ENCODE results near the gene PCDHB14. TPM values are rescaled to one million over a fixed set of nuclear protein-coding genes. Genes with fewer than 3 reads are reported as not detected.
"Not testable (repeated sequence)": the region's sequence is repeated elsewhere in the genome, so short reads cannot be mapped to it uniquely, and the experiment has no call there.

The PCDHB14 gene
- not detected for total RNA-seq

GRCh38 chr5:141223112-141223783, at the start of gene PCDHB14:
Gene PCDHB14 (plus strand): TSS chr5:141223343. CDS start chr5:141223506, 163 bp downstream.
- ChIA-PET POLR2A (interaction anchor here (0.6 kb wide), 1 partner anchor 117 kb away, joined by 3 read pairs; no protein-coding TSS in a partner anchor), CTCF (interaction anchor here (0.7 to 2.2 kb wide), 16 partner anchors 8 to 417 kb away, joined by 3 to 12 read pairs (median 4); partner anchors contain the start of genes PCDHB13 and PCDHB15)
- no peak for DNase-seq
- H3K9me3 Mint-ChIP-seq (ENCODE audit: low read depth), result peaks cover 19% of the 10 kb centered on the region
- peak within 1 kb of the TSS; percentile 18 for H3K4me3 Mint-ChIP-seq
- H3K27me3 Mint-ChIP-seq, result peaks cover 48% of the 10 kb centered on the region
- H3K4me1 Mint-ChIP-seq, result peaks cover 5% of the 10 kb centered on the region
- no peak within 1 kb of the TSS for H3K27ac Mint-ChIP-seq
- H3K36me3 Mint-ChIP-seq (ENCODE audit: low read depth), result peaks cover 8% of the 10 kb centered on the region
- intact Hi-C loops (cut with DNase I, micrococcal nuclease), result loop anchor here (5.0 to 10.0 kb wide), 2 partner anchors 202 to 339 kb away; partner anchors contain the start of gene PCDHGA11 (in 1 of the 2)
- ATAC-seq, result no peak

GRCh38 chr5:141174291-141175104, 48.6 kb upstream of the PCDHB14 start:
- H3K36me3 Mint-ChIP-seq (ENCODE audit: low read depth); intact Hi-C loops (cut with DNase I, micrococcal nuclease); DNase-seq; POLR2A ChIA-PET; CTCF ChIA-PET; ATAC-seq; H3K27ac Mint-ChIP-seq; H3K4me3 Mint-ChIP-seq; H3K4me1 Mint-ChIP-seq: not testable (repeated sequence)
- Mint-ChIP-seq H3K27me3 (peaks cover 27% of the 10 kb centered on the region), H3K9me3 (ENCODE audit: low read depth) (peaks cover 12% of the 10 kb centered on the region)

GRCh38 chr5:141175933-141176332, 47.2 kb upstream of the PCDHB14 start:
- peaks cover 25% of the 10 kb centered on the region for H3K27me3 Mint-ChIP-seq
- H3K36me3 Mint-ChIP-seq (ENCODE audit: low read depth), result peaks cover 5% of the 10 kb centered on the region
- DNase-seq (no peak), ATAC-seq (no peak)
- peaks cover 13% of the 10 kb centered on the region for H3K9me3 Mint-ChIP-seq (ENCODE audit: low read depth)
- ChIA-PET CTCF (no interaction called here), POLR2A (no interaction called here)
- H3K27ac Mint-ChIP-seq, result no peak overlapping the region
- H3K4me1 Mint-ChIP-seq, result no peaks in the 10 kb centered on the region
- no peak overlapping the region for H3K4me3 Mint-ChIP-seq
- intact Hi-C loops (cut with DNase I, micrococcal nuclease), result no loop called here

DNA sequence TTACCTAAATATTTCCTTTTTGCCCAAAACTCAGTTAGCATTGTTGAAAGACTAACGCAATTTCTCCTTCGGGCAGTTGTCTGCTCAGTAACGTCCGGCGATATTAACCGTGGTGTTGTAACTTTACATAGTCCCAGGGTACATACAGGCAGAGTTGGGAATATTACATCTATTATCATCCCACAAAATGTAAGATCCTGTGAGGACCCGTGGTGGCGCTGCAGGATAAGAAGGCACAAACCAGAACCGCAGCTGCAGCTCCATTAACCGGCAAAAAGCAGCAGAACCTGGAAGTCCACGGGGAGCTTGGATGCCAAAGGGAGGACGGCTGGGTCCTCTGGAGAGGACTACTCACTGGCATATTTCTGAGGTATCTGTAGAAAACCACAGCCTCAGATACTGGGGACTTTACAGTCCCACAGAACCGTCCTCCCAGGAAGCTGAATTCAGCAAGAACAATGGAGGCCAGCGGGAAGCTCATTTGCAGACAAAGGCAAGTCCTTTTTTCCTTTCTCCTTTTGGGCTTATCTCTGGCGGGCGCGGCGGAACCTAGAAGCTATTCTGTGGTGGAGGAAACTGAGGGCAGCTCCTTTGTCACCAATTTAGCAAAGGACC, 45.5 kb upstream of the PCDHB14 start, which contains the start of gene PCDHB8:
Gene PCDHB8 (plus strand): TSS at position 214 of the 615 bp plus-strand sequence. CDS start 245 bp downstream, at position 459.
- not testable (repeated sequence) for DNase-seq, H3K4me1 Mint-ChIP-seq
- peaks cover 18% of the 10 kb centered on the region for H3K9me3 Mint-ChIP-seq (ENCODE audit: low read depth)

DNA sequence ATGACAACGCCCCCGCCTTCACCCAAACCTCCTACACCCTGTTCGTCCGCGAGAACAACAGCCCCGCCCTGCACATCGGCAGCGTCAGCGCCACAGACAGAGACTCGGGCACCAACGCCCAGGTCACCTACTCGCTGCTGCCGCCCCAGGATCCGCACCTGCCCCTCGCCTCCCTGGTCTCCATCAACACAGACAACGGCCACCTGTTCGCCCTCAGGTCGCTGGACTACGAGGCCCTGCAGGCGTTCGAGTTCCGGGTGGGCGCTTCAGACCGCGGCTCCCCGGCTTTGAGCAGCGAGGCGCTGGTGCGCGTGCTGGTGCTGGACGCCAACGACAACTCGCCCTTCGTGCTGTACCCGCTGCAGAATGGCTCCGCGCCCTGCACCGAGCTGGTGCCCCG, 43.8 kb upstream of the PCDHB14 start:
- H3K27ac Mint-ChIP-seq; DNase-seq; ATAC-seq; intact Hi-C loops (cut with DNase I, micrococcal nuclease); H3K4me1 Mint-ChIP-seq; H3K4me3 Mint-ChIP-seq; CTCF ChIA-PET; POLR2A ChIA-PET: not testable (repeated sequence)
- Mint-ChIP-seq H3K36me3 (ENCODE audit: low read depth) (peaks cover 16% of the 10 kb centered on the region), H3K27me3 (peaks cover 31% of the 10 kb centered on the region), H3K9me3 (ENCODE audit: low read depth) (peaks cover 18% of the 10 kb centered on the region)

More for the DNA sequence above, 45.5 kb upstream of the PCDHB14 start, which contains the start of gene PCDHB8:
- H3K36me3 Mint-ChIP-seq (ENCODE audit: low read depth), result peaks cover 11% of the 10 kb centered on the region
- CTCF ChIA-PET, result interaction anchor here (0.9 to 1.4 kb wide), 4 partner anchors 15 to 219 kb away, joined by 3 to 6 read pairs (median 4); partner anchors contain the start of genes PCDHB10 and PCDHB13
- H3K27ac Mint-ChIP-seq; ATAC-seq; H3K4me3 Mint-ChIP-seq; POLR2A ChIA-PET; intact Hi-C loops (cut with DNase I, micrococcal nuclease): not testable (repeated sequence)
- H3K27me3 Mint-ChIP-seq, result peaks cover 32% of the 10 kb centered on the region

DNA sequence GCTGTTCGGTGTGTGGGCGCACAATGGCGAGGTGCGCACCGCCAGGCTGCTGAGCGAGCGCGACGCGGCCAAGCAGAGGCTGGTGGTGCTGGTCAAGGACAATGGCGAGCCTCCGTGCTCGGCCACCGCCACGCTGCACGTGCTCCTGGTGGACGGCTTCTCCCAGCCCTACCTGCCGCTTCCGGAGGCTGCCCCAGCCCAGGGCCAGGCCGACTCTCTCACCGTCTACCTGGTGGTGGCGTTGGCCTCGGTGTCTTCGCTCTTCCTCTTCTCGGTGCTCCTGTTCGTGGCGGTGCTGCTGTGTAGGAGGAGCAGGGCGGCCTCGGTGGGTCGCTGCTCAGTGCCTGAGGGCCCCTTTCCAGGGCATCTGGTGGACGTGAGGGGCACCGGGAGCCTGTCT, 43.3 kb upstream of the PCDHB14 start:
- H3K4me3 Mint-ChIP-seq, CTCF ChIA-PET: not testable (repeated sequence)
- peaks cover 21% of the 10 kb centered on the region for H3K9me3 Mint-ChIP-seq (ENCODE audit: low read depth)

DNA sequence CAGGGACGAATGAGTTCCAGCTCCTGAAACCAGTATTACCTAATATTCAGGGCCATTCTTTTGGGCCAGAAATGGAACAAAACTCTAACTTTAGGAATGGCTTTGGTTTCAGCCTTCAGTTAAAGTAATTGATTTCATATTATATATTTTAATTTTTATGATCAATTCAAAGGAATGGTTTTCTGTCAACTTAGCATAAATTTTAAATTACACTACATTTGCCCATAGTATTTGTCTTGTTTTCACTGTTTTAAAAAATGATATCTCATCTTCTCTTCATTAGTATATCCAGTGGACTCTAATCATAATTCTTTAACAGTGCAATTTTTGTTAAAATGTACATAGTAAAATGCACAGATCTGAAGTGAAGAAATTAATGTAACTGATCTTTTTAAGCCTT, 42.8 kb upstream of the PCDHB14 start:
- Mint-ChIP-seq H3K4me1 (no peaks in the 10 kb centered on the region), H3K27me3 (peaks cover 36% of the 10 kb centered on the region), H3K36me3 (ENCODE audit: low read depth) (peaks cover 18% of the 10 kb centered on the region), H3K9me3 (ENCODE audit: low read depth) (peaks cover 19% of the 10 kb centered on the region), H3K4me3 (no peak overlapping the region), H3K27ac (no peak overlapping the region)
- CTCF ChIA-PET, result interaction anchor here (0.5 kb wide), 1 partner anchor 21 kb away, joined by 6 read pairs; no protein-coding TSS in a partner anchor
- no peak for DNase-seq
- ATAC-seq, result no peak
- POLR2A ChIA-PET, result no interaction called here
- intact Hi-C loops (cut with DNase I, micrococcal nuclease), result no loop called here

More for the DNA sequence above, 43.3 kb upstream of the PCDHB14 start:
- H3K4me1 Mint-ChIP-seq; DNase-seq; ATAC-seq; POLR2A ChIA-PET; H3K27ac Mint-ChIP-seq; intact Hi-C loops (cut with DNase I, micrococcal nuclease): not testable (repeated sequence)
- Mint-ChIP-seq H3K36me3 (ENCODE audit: low read depth) (peaks cover 18% of the 10 kb centered on the region), H3K27me3 (peaks cover 35% of the 10 kb centered on the region)

DNA sequence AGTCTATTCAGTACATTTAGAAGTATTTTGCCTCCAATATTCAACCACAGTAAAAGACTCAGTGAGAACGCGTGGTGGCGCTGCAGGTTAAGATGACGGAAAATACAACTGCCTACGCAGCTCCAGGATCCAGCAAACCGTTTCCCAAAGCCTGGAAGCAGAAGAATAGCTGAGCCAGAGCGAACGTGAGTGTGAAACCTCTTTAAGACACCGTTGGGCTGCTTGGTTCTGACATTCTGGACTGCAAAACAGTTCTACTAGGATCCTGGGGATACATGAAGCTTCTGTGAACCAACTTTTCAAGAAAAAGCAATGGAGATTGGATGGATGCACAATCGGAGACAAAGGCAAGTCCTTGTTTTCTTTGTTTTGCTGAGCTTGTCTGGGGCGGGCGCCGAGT, 40.9 kb upstream of the PCDHB14 start, which contains the start of gene PCDHB16:
Gene PCDHB16 (plus strand): TSS at position 140 of the 400 bp plus-strand sequence. CDS start 173 bp downstream, at position 313.
- Mint-ChIP-seq H3K9me3 (ENCODE audit: low read depth) (peaks cover 25% of the 10 kb centered on the region), H3K4me1 (peaks cover 4% of the 10 kb centered on the region), H3K27me3 (peaks cover 44% of the 10 kb centered on the region), H3K27ac (no peak within 1 kb of the TSS), H3K4me3 (no peak within 1 kb of the TSS), H3K36me3 (ENCODE audit: low read depth) (peaks cover 18% of the 10 kb centered on the region)
- ChIA-PET CTCF (interaction anchor here (0.7 to 1.0 kb wide), 2 partner anchors 142 to 239 kb away, joined by 3 read pairs; no protein-coding TSS in a partner anchor), POLR2A (no interaction called here)
- intact Hi-C loops (cut with DNase I, micrococcal nuclease), result no loop called here
- DNase-seq (peak; percentile 30), ATAC-seq (no peak)

GRCh38 chr5:141184117-141184855, 38.9 kb upstream of the PCDHB14 start:
- POLR2A ChIA-PET; H3K4me1 Mint-ChIP-seq; DNase-seq; intact Hi-C loops (cut with DNase I, micrococcal nuclease); H3K27ac Mint-ChIP-seq; ATAC-seq; H3K4me3 Mint-ChIP-seq: not testable (repeated sequence)
- peaks cover 22% of the 10 kb centered on the region for H3K36me3 Mint-ChIP-seq (ENCODE audit: low read depth)
- CTCF ChIA-PET, result interaction anchor here (0.6 kb wide), 1 partner anchor 160 kb away, joined by 3 read pairs; the partner anchor contains the start of gene PCDHGA3
- H3K27me3 Mint-ChIP-seq, result peaks cover 53% of the 10 kb centered on the region
- H3K9me3 Mint-ChIP-seq (ENCODE audit: low read depth), result peaks cover 30% of the 10 kb centered on the region

- Mint-ChIP-seq H3K27me3 (peaks cover 54% of the 10 kb centered on the region), H3K36me3 (ENCODE audit: low read depth) (peaks cover 22% of the 10 kb centered on the region), H3K4me1 (peaks cover 4% of the 10 kb centered on the region), H3K9me3 (ENCODE audit: low read depth) (peaks cover 30% of the 10 kb centered on the region), H3K4me3 (peak within 1 kb of the TSS; percentile 42), H3K27ac (no peak within 1 kb of the TSS)
- intact Hi-C loops (cut with DNase I, micrococcal nuclease), result no loop called here
- ChIA-PET POLR2A (no interaction called here), CTCF (interaction anchor here (0.6 to 2.5 kb wide), 10 partner anchors 10 to 797 kb away, joined by 3 to 10 read pairs (median 4); partner anchors contain the start of genes PCDHB15 and PCDHB7)
- no peak for ATAC-seq
- DNase-seq, result peak; percentile 63
Observed at GRCh38 chr5:141186897-141187512, 36.1 kb upstream of the PCDHB14 start, which contains the start of gene PCDHB9. Gene PCDHB9 (plus strand): TSS chr5:141187161. CDS start chr5:141187319, 158 bp downstream.
